ENCODE measurements around the gene MRPS18C.
"Not testable (repeated sequence)": the region's sequence is repeated elsewhere in the genome, so short reads cannot be mapped to it uniquely, and the experiment has no call there.

Gene MRPS18C

GRCh38 chr4:83484500-83485461, 28.9 kb downstream of the MRPS18C start, which contains the start of gene ABRAXAS1:
TSS of gene ABRAXAS1 (minus strand) at chr4:83485100. CDS start at chr4:83485072, 28 bp downstream.
- Mint-ChIP-seq H3K27me3 (no peaks in the 10 kb centered on the region), H3K4me1 (ENCODE audit: low read depth) (peaks cover 15% of the 10 kb centered on the region), H3K27ac (peak within 1 kb of the TSS; percentile 97), H3K9me3 (no peaks in the 10 kb centered on the region), H3K36me3 (ENCODE audit: low read depth) (peaks cover 10% of the 10 kb centered on the region), H3K4me3 (peak within 1 kb of the TSS; percentile 98)

- Mint-ChIP-seq H3K4me1 (ENCODE audit: low read depth) (peaks cover 15% of the 10 kb centered on the region), H3K4me3 (no peak overlapping the region), H3K27ac (no peak overlapping the region), H3K27me3 (no peaks in the 10 kb centered on the region), H3K9me3 (no peaks in the 10 kb centered on the region), H3K36me3 (ENCODE audit: low read depth) (peaks cover under 1% of the 10 kb centered on the region)
Measured at GRCh38 chr4:83486457-83487129, 30.7 kb downstream of the MRPS18C start.

- no peak overlapping the region for H3K27ac Mint-ChIP-seq
- no peaks in the 10 kb centered on the region for H3K36me3 Mint-ChIP-seq (ENCODE audit: low read depth)
- peaks cover 6% of the 10 kb centered on the region for H3K4me1 Mint-ChIP-seq (ENCODE audit: low read depth)
- no peaks in the 10 kb centered on the region for H3K27me3 Mint-ChIP-seq
- H3K9me3 Mint-ChIP-seq, result no peaks in the 10 kb centered on the region
- no peak overlapping the region for H3K4me3 Mint-ChIP-seq
Measured at GRCh38 chr4:83489711-83490326, 34.0 kb downstream of the MRPS18C start.

GRCh38 chr4:83490876-83491450, 35.1 kb downstream of the MRPS18C start:
- no peak overlapping the region for H3K27ac Mint-ChIP-seq
- no peak overlapping the region for H3K4me3 Mint-ChIP-seq
- no peaks in the 10 kb centered on the region for H3K36me3 Mint-ChIP-seq (ENCODE audit: low read depth)
- H3K9me3 Mint-ChIP-seq, result no peaks in the 10 kb centered on the region
- no peaks in the 10 kb centered on the region for H3K27me3 Mint-ChIP-seq
- no peaks in the 10 kb centered on the region for H3K4me1 Mint-ChIP-seq (ENCODE audit: low read depth)

- not testable (repeated sequence) for H3K4me1 Mint-ChIP-seq (ENCODE audit: low read depth); H3K36me3 Mint-ChIP-seq (ENCODE audit: low read depth); H3K27ac Mint-ChIP-seq; H3K9me3 Mint-ChIP-seq; H3K4me3 Mint-ChIP-seq; H3K27me3 Mint-ChIP-seq
Measured at GRCh38 chr4:83496085-83496917, 40.4 kb downstream of the MRPS18C start.

GRCh38 chr4:83498187-83498586, 42.3 kb downstream of the MRPS18C start:
- H3K4me1 Mint-ChIP-seq (ENCODE audit: low read depth), result no peaks in the 10 kb centered on the region
- H3K36me3 Mint-ChIP-seq (ENCODE audit: low read depth), result no peaks in the 10 kb centered on the region
- no peaks in the 10 kb centered on the region for H3K9me3 Mint-ChIP-seq
- no peak overlapping the region for H3K4me3 Mint-ChIP-seq
- H3K27me3 Mint-ChIP-seq, result no peaks in the 10 kb centered on the region
- no peak overlapping the region for H3K27ac Mint-ChIP-seq

- not testable (repeated sequence) for H3K27ac Mint-ChIP-seq; H3K4me3 Mint-ChIP-seq; H3K36me3 Mint-ChIP-seq (ENCODE audit: low read depth); H3K27me3 Mint-ChIP-seq; H3K9me3 Mint-ChIP-seq
- H3K4me1 Mint-ChIP-seq (ENCODE audit: low read depth), result peaks cover 14% of the 10 kb centered on the region
Measured at GRCh38 chr4:83501671-83502070, 45.8 kb downstream of the MRPS18C start.

- Mint-ChIP-seq H3K4me3 (no peak overlapping the region), H3K4me1 (ENCODE audit: low read depth) (peaks cover 14% of the 10 kb centered on the region), H3K9me3 (no peaks in the 10 kb centered on the region), H3K27me3 (no peaks in the 10 kb centered on the region), H3K36me3 (ENCODE audit: low read depth) (no peaks in the 10 kb centered on the region), H3K27ac (no peak overlapping the region)
Measured at GRCh38 chr4:83503974-83504373, 48.1 kb downstream of the MRPS18C start.

- no peaks in the 10 kb centered on the region for H3K9me3 Mint-ChIP-seq
- no peak overlapping the region for H3K4me3 Mint-ChIP-seq
- H3K27me3 Mint-ChIP-seq, result no peaks in the 10 kb centered on the region
- peaks cover 14% of the 10 kb centered on the region for H3K4me1 Mint-ChIP-seq (ENCODE audit: low read depth)
- H3K27ac Mint-ChIP-seq, result no peak overlapping the region
- H3K36me3 Mint-ChIP-seq (ENCODE audit: low read depth), result no peaks in the 10 kb centered on the region
Measured at GRCh38 chr4:83504503-83504902, 48.6 kb downstream of the MRPS18C start.

GRCh38 chr4:83504996-83505395, 49.1 kb downstream of the MRPS18C start:
- no peaks in the 10 kb centered on the region for H3K9me3 Mint-ChIP-seq
- H3K4me3 Mint-ChIP-seq, result no peak overlapping the region
- no peaks in the 10 kb centered on the region for H3K27me3 Mint-ChIP-seq
- no peak overlapping the region for H3K27ac Mint-ChIP-seq
- no peaks in the 10 kb centered on the region for H3K36me3 Mint-ChIP-seq (ENCODE audit: low read depth)
- H3K4me1 Mint-ChIP-seq (ENCODE audit: low read depth), result peaks cover 14% of the 10 kb centered on the region

- not testable (repeated sequence) for H3K27ac Mint-ChIP-seq; H3K4me1 Mint-ChIP-seq (ENCODE audit: low read depth); H3K4me3 Mint-ChIP-seq; H3K36me3 Mint-ChIP-seq (ENCODE audit: low read depth); H3K27me3 Mint-ChIP-seq; H3K9me3 Mint-ChIP-seq
Measured at GRCh38 chr4:83509156-83509585, 53.3 kb downstream of the MRPS18C start.

GRCh38 chr4:83510442-83510841, 54.6 kb downstream of the MRPS18C start:
- no peak overlapping the region for H3K4me3 Mint-ChIP-seq
- no peaks in the 10 kb centered on the region for H3K4me1 Mint-ChIP-seq (ENCODE audit: low read depth)
- no peaks in the 10 kb centered on the region for H3K36me3 Mint-ChIP-seq (ENCODE audit: low read depth)
- no peaks in the 10 kb centered on the region for H3K9me3 Mint-ChIP-seq
- no peaks in the 10 kb centered on the region for H3K27me3 Mint-ChIP-seq
- H3K27ac Mint-ChIP-seq, result no peak overlapping the region

All from stimulated activated naive CD8-positive, alpha-beta T cell treated with anti-CD3 and anti-CD28 coated beads, Interleukin-15, Interleukin-2, amounts not matched to agents 100 ng/mL and 50 ng/mL, for 24 hours (primary cell).